BE2C (cell line): ENCODE results near the gene ATP8B3.
"Not testable (repeated sequence)": the region's sequence is repeated elsewhere in the genome, so short reads cannot be mapped to it uniquely, and the experiment has no call there.

Experiments used
- DNase-seq: peaks from one replicate; pipeline ENCODE4 v3.0.0-alpha.2; 2020
- H3K27me3 ChIP-seq: fragments of 250-450 bp; sonication (Bioruptor Pico); 2 replicates; pipeline ENCODE4 v1.5.1; 2020; ENCODE audit warnings: mild to moderate bottlenecking
- H3K36me3 ChIP-seq: fragments of 250-450 bp; sonication (Bioruptor Pico); 2 replicates; pipeline ENCODE4 v1.5.1; 2020; ENCODE audit warnings: mild to moderate bottlenecking
- H3K4me1 ChIP-seq: fragments of 250-450 bp; sonication (Bioruptor Pico); 2 replicates; pipeline ENCODE4 v1.5.1; 2020
- H3K4me3 ChIP-seq: 2 replicates; pipeline ENCODE4 v1.5.1; 2011; ENCODE audit warnings: low read depth, low read length
- H3K9me3 ChIP-seq: fragments of 250-450 bp; sonication (Bioruptor Pico); 2 replicates; pipeline ENCODE4 v1.5.1; 2020
- TF ChIP-seq, protein P1 (sequence below): IDR thresholded peaks from 2 replicates; pipeline ENCODE4 v1.5.1; 2012; ENCODE audit warnings: mild to moderate bottlenecking, low read depth, low read length

ATP8B3 gene

GRCh38 chr19:1804858-1805257 is 7.2 kb downstream of the ATP8B3 start:
- peaks cover 7% of the 10 kb centered on the region for H3K27me3 ChIP-seq
- TF ChIP-seq, protein P1, sequence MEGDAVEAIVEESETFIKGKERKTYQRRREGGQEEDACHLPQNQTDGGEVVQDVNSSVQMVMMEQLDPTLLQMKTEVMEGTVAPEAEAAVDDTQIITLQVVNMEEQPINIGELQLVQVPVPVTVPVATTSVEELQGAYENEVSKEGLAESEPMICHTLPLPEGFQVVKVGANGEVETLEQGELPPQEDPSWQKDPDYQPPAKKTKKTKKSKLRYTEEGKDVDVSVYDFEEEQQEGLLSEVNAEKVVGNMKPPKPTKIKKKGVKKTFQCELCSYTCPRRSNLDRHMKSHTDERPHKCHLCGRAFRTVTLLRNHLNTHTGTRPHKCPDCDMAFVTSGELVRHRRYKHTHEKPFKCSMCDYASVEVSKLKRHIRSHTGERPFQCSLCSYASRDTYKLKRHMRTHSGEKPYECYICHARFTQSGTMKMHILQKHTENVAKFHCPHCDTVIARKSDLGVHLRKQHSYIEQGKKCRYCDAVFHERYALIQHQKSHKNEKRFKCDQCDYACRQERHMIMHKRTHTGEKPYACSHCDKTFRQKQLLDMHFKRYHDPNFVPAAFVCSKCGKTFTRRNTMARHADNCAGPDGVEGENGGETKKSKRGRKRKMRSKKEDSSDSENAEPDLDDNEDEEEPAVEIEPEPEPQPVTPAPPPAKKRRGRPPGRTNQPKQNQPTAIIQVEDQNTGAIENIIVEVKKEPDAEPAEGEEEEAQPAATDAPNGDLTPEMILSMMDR, result no peak
- H3K4me3 ChIP-seq, result no peak overlapping the region
- no peaks in the 10 kb centered on the region for H3K4me1 ChIP-seq
- DNase-seq, result no peak
- no peaks in the 10 kb centered on the region for H3K36me3 ChIP-seq
- H3K9me3 ChIP-seq, result no peaks in the 10 kb centered on the region

DNA sequence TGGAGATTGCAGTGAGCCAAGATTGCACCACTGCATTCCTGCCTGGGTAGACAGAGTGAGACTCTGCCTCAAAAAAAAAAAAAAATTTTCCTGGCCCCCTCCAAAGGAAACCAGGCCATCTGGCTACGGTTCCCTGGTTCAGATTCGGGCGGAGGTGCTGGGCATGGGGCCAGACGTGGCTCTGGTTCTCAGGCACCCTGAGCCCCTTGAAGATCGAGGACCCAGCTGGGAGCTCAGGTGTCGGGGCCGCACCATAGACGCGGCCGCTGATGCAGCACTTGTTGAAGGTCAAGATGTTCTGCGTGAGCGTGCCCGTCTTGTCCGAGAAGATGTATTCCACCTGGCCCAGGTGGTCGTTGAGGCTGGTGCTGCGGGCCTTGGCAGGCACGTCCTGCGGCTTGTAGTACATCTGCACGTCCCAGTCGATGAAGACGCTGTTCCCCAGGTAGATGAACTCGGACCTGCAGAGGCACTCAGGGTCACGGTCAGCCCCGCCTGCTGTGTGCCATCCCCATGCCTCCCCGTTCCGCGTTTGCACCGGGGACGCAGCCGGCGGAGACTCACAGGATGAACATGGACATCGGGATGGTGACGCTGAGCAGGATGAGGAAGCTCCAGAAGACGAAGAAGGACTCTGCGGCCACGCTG is 12.3 kb downstream of the ATP8B3 start:
- H3K9me3 ChIP-seq, result no peaks in the 10 kb centered on the region
- no peaks in the 10 kb centered on the region for H3K4me1 ChIP-seq
- no peak overlapping the region for H3K4me3 ChIP-seq
- no peak for DNase-seq
- H3K36me3 ChIP-seq, result no peaks in the 10 kb centered on the region
- peaks cover 44% of the 10 kb centered on the region for H3K27me3 ChIP-seq
- TF ChIP-seq, protein P1, result no peak

DNA sequence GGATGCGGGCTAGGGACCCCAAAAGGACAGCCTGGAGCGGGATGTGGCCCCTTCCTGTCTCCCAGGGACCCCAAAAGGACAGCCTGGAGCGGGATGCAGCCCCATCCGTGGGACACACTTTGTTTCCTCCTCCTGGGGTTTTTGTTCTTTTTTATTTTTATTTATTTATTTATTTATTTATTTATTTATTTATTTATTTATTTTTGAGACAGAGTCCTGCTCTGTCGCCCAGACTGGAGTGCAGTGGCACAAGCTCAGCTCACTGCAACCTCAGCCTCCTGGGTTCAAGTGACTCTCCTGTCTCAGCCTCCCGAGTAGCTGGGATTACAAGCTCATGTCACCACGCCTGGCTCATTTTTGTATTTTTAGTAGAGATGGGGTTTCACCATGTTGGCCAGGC is 14.8 kb downstream of the ATP8B3 start:
- DNase-seq, H3K36me3 ChIP-seq: not testable (repeated sequence)
- peaks cover 44% of the 10 kb centered on the region for H3K27me3 ChIP-seq

DNA sequence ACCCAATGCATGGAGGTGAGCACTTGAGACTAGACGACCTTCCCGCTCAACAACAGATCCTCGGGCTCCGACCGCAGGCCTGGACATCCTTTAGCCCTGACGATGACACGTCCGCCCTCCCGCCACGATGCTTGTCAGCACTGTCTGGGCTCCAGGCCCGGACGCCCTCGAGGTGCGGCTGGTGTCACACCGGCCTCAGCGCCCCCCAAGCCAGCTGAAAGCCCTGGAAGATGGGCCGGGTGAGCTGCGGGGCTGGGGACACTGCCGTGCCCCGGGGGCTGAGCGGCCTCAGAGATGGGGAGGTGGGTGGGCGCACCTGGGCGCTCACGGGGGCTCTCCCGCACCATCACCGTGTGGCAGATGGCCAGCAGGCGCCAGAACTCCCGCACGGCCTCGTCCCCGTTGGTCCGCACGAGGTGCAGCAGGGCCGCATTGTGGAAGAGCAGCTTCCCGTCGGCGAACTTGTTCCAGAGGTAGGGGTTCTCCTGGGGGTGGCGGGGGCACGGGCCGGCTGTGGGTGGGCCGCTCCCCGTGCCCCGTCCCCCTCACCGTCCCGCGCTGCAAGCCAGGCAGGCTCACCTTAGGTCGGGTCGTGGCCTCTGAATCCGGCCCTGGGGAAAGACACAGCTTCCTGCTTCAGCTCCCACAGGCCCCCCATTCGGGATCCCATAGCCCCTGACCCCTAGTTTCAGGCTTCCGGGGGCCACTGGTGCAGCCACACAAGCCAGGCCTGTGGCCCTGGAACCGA is 15.5 kb downstream of the ATP8B3 start:
- no peak for DNase-seq
- Histone ChIP-seq H3K27me3 (peaks cover 44% of the 10 kb centered on the region), H3K9me3 (no peaks in the 10 kb centered on the region), H3K4me1 (no peaks in the 10 kb centered on the region), H3K4me3 (no peak overlapping the region), H3K36me3 (no peaks in the 10 kb centered on the region)
- TF ChIP-seq, protein P1, result no peak

More for the DNA sequence above, 14.8 kb downstream of the ATP8B3 start:
- H3K9me3 ChIP-seq, H3K4me1 ChIP-seq, H3K4me3 ChIP-seq: not testable (repeated sequence)

DNA sequence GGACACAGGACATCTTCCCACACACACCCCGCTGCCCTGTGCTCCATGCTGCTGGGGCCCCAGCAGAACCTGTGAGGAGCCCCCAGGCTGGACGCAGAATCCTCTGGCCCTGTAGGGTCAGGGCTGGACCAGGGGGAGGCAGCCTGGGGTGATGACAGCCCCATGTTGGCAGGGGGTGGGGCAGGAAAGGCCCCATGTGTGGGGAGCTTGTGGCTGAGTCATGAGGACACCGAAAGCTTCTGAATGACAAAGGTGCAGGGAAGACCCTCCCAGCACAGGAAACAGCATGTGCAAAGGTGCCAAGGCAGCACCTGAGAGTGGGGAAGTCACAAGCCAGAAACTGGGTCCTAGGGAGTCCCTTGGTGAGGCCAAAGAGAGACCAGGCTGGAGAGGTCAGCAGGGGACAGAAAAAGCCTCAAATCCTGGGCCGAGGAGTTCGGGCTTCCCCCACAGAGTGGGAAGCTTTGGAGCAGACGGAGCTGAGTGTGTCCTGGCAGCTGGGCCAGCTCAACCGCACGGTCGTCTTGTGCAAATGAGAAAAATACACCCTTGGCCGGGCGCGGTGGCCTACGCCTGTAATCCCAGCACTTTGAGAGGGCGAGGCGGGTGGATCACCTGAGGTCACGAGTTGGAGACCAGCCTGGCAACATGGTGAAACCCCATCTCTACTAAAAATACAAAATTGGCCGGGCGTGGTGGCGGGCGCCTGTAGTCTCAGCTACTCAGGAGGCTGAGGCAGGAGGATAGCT is 17.5 kb downstream of the ATP8B3 start:
- DNase-seq, result no peak
- Histone ChIP-seq H3K36me3 (no peaks in the 10 kb centered on the region), H3K4me1 (no peaks in the 10 kb centered on the region), H3K27me3 (peaks cover 36% of the 10 kb centered on the region), H3K4me3 (no peak overlapping the region), H3K9me3 (no peaks in the 10 kb centered on the region)
- TF ChIP-seq, protein P1, result no peak

GRCh38 chr19:1791879-1792278 is 20.2 kb downstream of the ATP8B3 start:
- Histone ChIP-seq H3K4me3 (no peak overlapping the region), H3K36me3 (no peaks in the 10 kb centered on the region), H3K4me1 (no peaks in the 10 kb centered on the region), H3K27me3 (peaks cover 31% of the 10 kb centered on the region), H3K9me3 (no peaks in the 10 kb centered on the region)
- TF ChIP-seq, protein P1, result no peak
- no peak for DNase-seq
